ENCODE results near the gene SLC8A1. TPM values are rescaled to one million over a fixed set of nuclear protein-coding genes. Genes with fewer than 3 reads are reported as not detected.

The SLC8A1 gene
- total and polyA plus RNA-seq, 2 donors (not counting 1 experiment from before 2014, with no cell fraction given), result 17.4 to 109 TPM

GRCh38 chr2:40150266-40150665 is 301.6 kb downstream of the SLC8A1 start:
- TF ChIP-seq CTCF (conservative IDR thresholded peaks at IDR 0.05 in 1 of 2, IDR thresholded peaks at IDR 0.05 in 1 of 2; ENCODE audit: low read depth in 1 of 2, low read length in 2 of 2) (no peak), EZH2 (IDR thresholded peaks at IDR 0.05; ENCODE audit: low read length, missing control alignments) (no peak)
- H2AFZ ChIP-seq (ENCODE audit: low read length), result no peak overlapping the region
- H3K27me3 ChIP-seq (ENCODE audit: control insufficient read depth, insufficient read depth, low read length), result no peaks in the 10 kb centered on the region
- no peak overlapping the region for H3K27ac ChIP-seq (ENCODE audit: insufficient read depth, low read length)
- no peaks in the 10 kb centered on the region for H3K36me3 ChIP-seq (ENCODE audit: control insufficient read depth, insufficient read depth, low read length)
- no peak overlapping the region for H3K4me2 ChIP-seq (ENCODE audit: extremely low read depth, insufficient read depth, low read length)
- no peak overlapping the region for H3K4me3 ChIP-seq (replicated peaks in 1 of 4; ENCODE audit: control extremely low read depth in 1 of 4, insufficient read depth in 1 of 4, low read depth in 3 of 4, low read length in 4 of 4)
- H3K79me2 ChIP-seq (ENCODE audit: control insufficient read depth, insufficient read depth, low read length), result no peaks in the 10 kb centered on the region
- H3K9me3 ChIP-seq (ENCODE audit: control insufficient read depth, insufficient read depth, low read depth, low read length), result no peaks in the 10 kb centered on the region
- DNase-seq (ENCODE audit: low read depth in 2 of 2), result no peak
- no peaks in the 10 kb centered on the region for H4K20me1 ChIP-seq (ENCODE audit: control insufficient read depth, extremely low read depth, insufficient read depth, low read length)
- H3K4me1 ChIP-seq (ENCODE audit: control insufficient read depth, extremely low read depth, insufficient read depth, low read length), result no peaks in the 10 kb centered on the region
- H3K9ac ChIP-seq (ENCODE audit: insufficient read depth, low read length), result no peak overlapping the region

GRCh38 chr2:40148334-40148733 is 303.6 kb downstream of the SLC8A1 start:
- Histone ChIP-seq H4K20me1 (ENCODE audit: control insufficient read depth, extremely low read depth, insufficient read depth, low read length) (no peaks in the 10 kb centered on the region), H3K79me2 (ENCODE audit: control insufficient read depth, insufficient read depth, low read length) (no peaks in the 10 kb centered on the region), H3K4me3 (replicated peaks in 1 of 4; ENCODE audit: control extremely low read depth in 1 of 4, insufficient read depth in 1 of 4, low read depth in 3 of 4, low read length in 4 of 4) (no peak overlapping the region), H3K4me1 (ENCODE audit: control insufficient read depth, extremely low read depth, insufficient read depth, low read length) (no peaks in the 10 kb centered on the region), H3K27me3 (ENCODE audit: control insufficient read depth, insufficient read depth, low read length) (no peaks in the 10 kb centered on the region), H3K9ac (ENCODE audit: insufficient read depth, low read length) (no peak overlapping the region), H3K36me3 (ENCODE audit: control insufficient read depth, insufficient read depth, low read length) (no peaks in the 10 kb centered on the region), H3K4me2 (ENCODE audit: extremely low read depth, insufficient read depth, low read length) (no peak overlapping the region), H3K9me3 (ENCODE audit: control insufficient read depth, insufficient read depth, low read depth, low read length) (no peaks in the 10 kb centered on the region), H3K27ac (ENCODE audit: insufficient read depth, low read length) (no peak overlapping the region), H2AFZ (ENCODE audit: low read length) (no peak overlapping the region)
- no peak for TF ChIP-seq CTCF (conservative IDR thresholded peaks at IDR 0.05 in 1 of 2, IDR thresholded peaks at IDR 0.05 in 1 of 2; ENCODE audit: low read depth in 1 of 2, low read length in 2 of 2)
- TF ChIP-seq EZH2 (IDR thresholded peaks at IDR 0.05; ENCODE audit: low read length, missing control alignments), result no peak
- DNase-seq (ENCODE audit: low read depth in 2 of 2), result no peak

GRCh38 chr2:40147360-40147759 is 304.5 kb downstream of the SLC8A1 start:
- TF ChIP-seq CTCF (conservative IDR thresholded peaks at IDR 0.05 in 1 of 2, IDR thresholded peaks at IDR 0.05 in 1 of 2; ENCODE audit: low read depth in 1 of 2, low read length in 2 of 2) (no peak), EZH2 (IDR thresholded peaks at IDR 0.05; ENCODE audit: low read length, missing control alignments) (no peak)
- Histone ChIP-seq H3K4me2 (ENCODE audit: extremely low read depth, insufficient read depth, low read length) (no peak overlapping the region), H3K36me3 (ENCODE audit: control insufficient read depth, insufficient read depth, low read length) (no peaks in the 10 kb centered on the region), H3K79me2 (ENCODE audit: control insufficient read depth, insufficient read depth, low read length) (no peaks in the 10 kb centered on the region), H3K9ac (ENCODE audit: insufficient read depth, low read length) (no peak overlapping the region), H2AFZ (ENCODE audit: low read length) (no peak overlapping the region), H3K27ac (ENCODE audit: insufficient read depth, low read length) (no peak overlapping the region), H3K4me1 (ENCODE audit: control insufficient read depth, extremely low read depth, insufficient read depth, low read length) (no peaks in the 10 kb centered on the region), H4K20me1 (ENCODE audit: control insufficient read depth, extremely low read depth, insufficient read depth, low read length) (no peaks in the 10 kb centered on the region), H3K27me3 (ENCODE audit: control insufficient read depth, insufficient read depth, low read length) (no peaks in the 10 kb centered on the region), H3K9me3 (ENCODE audit: control insufficient read depth, insufficient read depth, low read depth, low read length) (no peaks in the 10 kb centered on the region), H3K4me3 (replicated peaks in 1 of 4; ENCODE audit: control extremely low read depth in 1 of 4, insufficient read depth in 1 of 4, low read depth in 3 of 4, low read length in 4 of 4) (no peak overlapping the region)
- no peak for DNase-seq (ENCODE audit: low read depth in 2 of 2)
